Stimulated activated effector memory CD8-positive, alpha-beta T cell treated with anti-CD3 and anti-CD28 coated beads, Interleukin-12 subunit alpha, Interleukin-12 subunit beta, amount 100 ng/mL, for 72 hours (primary cell): ENCODE measurements around the gene DOCK2.
"Not testable (repeated sequence)": the region's sequence is repeated elsewhere in the genome, so short reads cannot be mapped to it uniquely, and the experiment has no call there.

Source experiments
- ATAC-seq: fragments of 150-1000 bp; cut with Tn5 transposase; 2 replicates; pipeline ENCODE4 v1.10.0; 2021
- DNase-seq, 2 donors: peaks; one replicate each; pipeline ENCODE4 v3.0.0; 2021 to 2022; ENCODE audit warnings: low spot score in 2 of 2
- H3K27ac Mint-ChIP-seq: one replicate; pipeline ENCODE4 v1.8.0; 2022; ENCODE audit warnings: mild to moderate bottlenecking, mixed read lengths
- H3K36me3 Mint-ChIP-seq: one replicate; pipeline ENCODE4 v1.8.0; 2022; ENCODE audit warnings: mild to moderate bottlenecking, mixed read lengths
- H3K4me1 Mint-ChIP-seq: one replicate; pipeline ENCODE4 v1.8.0; 2022; ENCODE audit warnings: mixed read lengths
- H3K4me3 Mint-ChIP-seq: one replicate; pipeline ENCODE4 v1.8.0; 2022; ENCODE audit warnings: mild to moderate bottlenecking, mixed read lengths
- H3K9me3 Mint-ChIP-seq: one replicate; pipeline ENCODE4 v1.8.0; 2022; ENCODE audit warnings: mixed read lengths

Gene DOCK2

GRCh38 chr5:169637085-169637548 is at the start of gene DOCK2:
TSS of gene DOCK2 (plus strand) at chr5:169637275. CDS start at chr5:169637327, 52 bp downstream.
- DNase-seq = peak; percentile 47 to 89
- peak; percentile 87 for ATAC-seq
- peak within 1 kb of the TSS; percentile 97 for H3K27ac Mint-ChIP-seq
- H3K4me3 Mint-ChIP-seq = peak within 1 kb of the TSS; percentile 92
- peaks cover 38% of the 10 kb centered on the region for H3K36me3 Mint-ChIP-seq
- H3K4me1 Mint-ChIP-seq = peaks cover 59% of the 10 kb centered on the region
- peaks cover 5% of the 10 kb centered on the region for H3K9me3 Mint-ChIP-seq

- no peak for DNase-seq
- Mint-ChIP-seq H3K4me1 (peaks cover 13% of the 10 kb centered on the region), H3K4me3 (no peak overlapping the region), H3K27ac (no peak overlapping the region), H3K36me3 (peaks cover 75% of the 10 kb centered on the region), H3K9me3 (no peaks in the 10 kb centered on the region)
- ATAC-seq = no peak
These were observed 46.5 kb upstream of the DOCK2 start for GRCh38 chr5:169590602-169591001.

GRCh38 chr5:169591636-169592035 is 45.4 kb upstream of the DOCK2 start:
- ATAC-seq = no peak
- DNase-seq = no peak
- peaks cover 85% of the 10 kb centered on the region for H3K36me3 Mint-ChIP-seq
- H3K4me1 Mint-ChIP-seq = peaks cover 5% of the 10 kb centered on the region
- H3K9me3 Mint-ChIP-seq = no peaks in the 10 kb centered on the region
- H3K4me3 Mint-ChIP-seq = no peak overlapping the region
- H3K27ac Mint-ChIP-seq = no peak overlapping the region

GRCh38 chr5:169592937-169593650 is 44.0 kb upstream of the DOCK2 start:
- DNase-seq = no peak
- H3K27ac Mint-ChIP-seq = no peak overlapping the region
- peaks cover 100% of the 10 kb centered on the region for H3K36me3 Mint-ChIP-seq
- H3K4me3 Mint-ChIP-seq = no peak overlapping the region
- no peaks in the 10 kb centered on the region for H3K9me3 Mint-ChIP-seq
- no peaks in the 10 kb centered on the region for H3K4me1 Mint-ChIP-seq
- no peak for ATAC-seq

GRCh38 chr5:169595172-169595820 is 41.8 kb upstream of the DOCK2 start:
- H3K4me3 Mint-ChIP-seq = no peak overlapping the region
- no peaks in the 10 kb centered on the region for H3K9me3 Mint-ChIP-seq
- peaks cover 97% of the 10 kb centered on the region for H3K36me3 Mint-ChIP-seq
- H3K4me1 Mint-ChIP-seq = no peaks in the 10 kb centered on the region
- ATAC-seq (no peak), DNase-seq (no peak)
- no peak overlapping the region for H3K27ac Mint-ChIP-seq

GRCh38 chr5:169599451-169599850 is 37.6 kb upstream of the DOCK2 start:
- H3K4me3 Mint-ChIP-seq = no peak overlapping the region
- DNase-seq = no peak
- ATAC-seq = no peak
- no peak overlapping the region for H3K27ac Mint-ChIP-seq
- no peaks in the 10 kb centered on the region for H3K4me1 Mint-ChIP-seq
- peaks cover 82% of the 10 kb centered on the region for H3K36me3 Mint-ChIP-seq
- H3K9me3 Mint-ChIP-seq = no peaks in the 10 kb centered on the region

GRCh38 chr5:169602535-169602934 is 34.5 kb upstream of the DOCK2 start:
- Mint-ChIP-seq H3K36me3 (peaks cover 51% of the 10 kb centered on the region), H3K4me1 (no peaks in the 10 kb centered on the region), H3K4me3 (no peak overlapping the region), H3K27ac (no peak overlapping the region), H3K9me3 (no peaks in the 10 kb centered on the region)
- DNase-seq (no peak), ATAC-seq (no peak)

GRCh38 chr5:169606279-169606678 is 30.8 kb upstream of the DOCK2 start:
- ATAC-seq (no peak), DNase-seq (no peak)
- H3K4me1 Mint-ChIP-seq = no peaks in the 10 kb centered on the region
- peaks cover 5% of the 10 kb centered on the region for H3K9me3 Mint-ChIP-seq
- H3K27ac Mint-ChIP-seq = no peak overlapping the region
- H3K36me3 Mint-ChIP-seq = peaks cover 19% of the 10 kb centered on the region
- no peak overlapping the region for H3K4me3 Mint-ChIP-seq

GRCh38 chr5:169607882-169608281 is 29.2 kb upstream of the DOCK2 start:
- Mint-ChIP-seq H3K4me1 (no peaks in the 10 kb centered on the region), H3K27ac (no peak overlapping the region), H3K4me3 (no peak overlapping the region), H3K9me3 (peaks cover 7% of the 10 kb centered on the region), H3K36me3 (peaks cover 10% of the 10 kb centered on the region)
- DNase-seq (no peak), ATAC-seq (no peak)

- H3K4me1 Mint-ChIP-seq = no peaks in the 10 kb centered on the region
- H3K4me3 Mint-ChIP-seq = no peak overlapping the region
- H3K9me3 Mint-ChIP-seq = peaks cover 9% of the 10 kb centered on the region
- ATAC-seq = no peak
- no peaks in the 10 kb centered on the region for H3K36me3 Mint-ChIP-seq
- no peak for DNase-seq
- no peak overlapping the region for H3K27ac Mint-ChIP-seq
These were observed 27.4 kb upstream of the DOCK2 start for GRCh38 chr5:169609716-169610115.

GRCh38 chr5:169610606-169611005 is 26.5 kb upstream of the DOCK2 start:
- peaks cover 9% of the 10 kb centered on the region for H3K9me3 Mint-ChIP-seq
- no peak for ATAC-seq
- no peak for DNase-seq
- no peak overlapping the region for H3K4me3 Mint-ChIP-seq
- no peaks in the 10 kb centered on the region for H3K4me1 Mint-ChIP-seq
- no peak overlapping the region for H3K27ac Mint-ChIP-seq
- H3K36me3 Mint-ChIP-seq = no peaks in the 10 kb centered on the region

- Mint-ChIP-seq H3K9me3 (peaks cover 8% of the 10 kb centered on the region), H3K36me3 (no peaks in the 10 kb centered on the region), H3K4me3 (no peak overlapping the region), H3K4me1 (no peaks in the 10 kb centered on the region), H3K27ac (no peak overlapping the region)
- DNase-seq (no peak), ATAC-seq (no peak)
These were observed 21.5 kb upstream of the DOCK2 start for GRCh38 chr5:169615561-169615960.

GRCh38 chr5:169624307-169624706 is 12.8 kb upstream of the DOCK2 start:
- not testable (repeated sequence) for H3K27ac Mint-ChIP-seq

GRCh38 chr5:169626779-169627178 is 10.3 kb upstream of the DOCK2 start:
- ATAC-seq (no peak), DNase-seq (no peak)

More at GRCh38 chr5:169624307-169624706, 12.8 kb upstream of the DOCK2 start:
- not testable (repeated sequence) for H3K36me3 Mint-ChIP-seq, H3K4me1 Mint-ChIP-seq, H3K9me3 Mint-ChIP-seq, ATAC-seq, H3K4me3 Mint-ChIP-seq, DNase-seq

GRCh38 chr5:169627551-169627950 is 9.5 kb upstream of the DOCK2 start:
- DNase-seq (no peak), ATAC-seq (no peak)
- Mint-ChIP-seq H3K36me3 (no peaks in the 10 kb centered on the region), H3K9me3 (no peaks in the 10 kb centered on the region), H3K4me1 (peaks cover 8% of the 10 kb centered on the region), H3K27ac (no peak overlapping the region), H3K4me3 (no peak overlapping the region)

More at GRCh38 chr5:169626779-169627178, 10.3 kb upstream of the DOCK2 start:
- no peaks in the 10 kb centered on the region for H3K9me3 Mint-ChIP-seq
- H3K4me1 Mint-ChIP-seq = peaks cover 8% of the 10 kb centered on the region
- no peak overlapping the region for H3K27ac Mint-ChIP-seq
- H3K36me3 Mint-ChIP-seq = no peaks in the 10 kb centered on the region
- H3K4me3 Mint-ChIP-seq = no peak overlapping the region

GRCh38 chr5:169628892-169629291 is 8.2 kb upstream of the DOCK2 start:
- DNase-seq (no peak), ATAC-seq (no peak)
- Mint-ChIP-seq H3K4me3 (no peak overlapping the region), H3K9me3 (no peaks in the 10 kb centered on the region), H3K4me1 (peaks cover 8% of the 10 kb centered on the region), H3K36me3 (no peaks in the 10 kb centered on the region), H3K27ac (no peak overlapping the region)
